Measurements from ENCODE around the gene UBTF. TPM values are rescaled to one million over a fixed set of nuclear protein-coding genes. Genes with fewer than 3 reads are reported as not detected.

Gene UBTF
- total and polyA plus RNA-seq, 2 donors (not counting 3 experiments of a cell fraction or from before 2014, with no cell fraction given), result 14.7 to 84.7 TPM

- ChIA-PET CTCF (interaction anchor here (0.6 to 2.5 kb wide), 7 partner anchors 9 to 240 kb away, joined by 3 to 17 read pairs (median 3); no protein-coding TSS in a partner anchor), POLR2A (no interaction called here)
- Histone ChIP-seq H4K20me1 (replicated peaks; ENCODE audit: control insufficient read depth, extremely low read depth, insufficient read depth, low read length) (no peaks in the 10 kb centered on the region), H3K9ac (replicated peaks; ENCODE audit: extremely low read depth, insufficient read depth, low read length) (no peak overlapping the region), H3K4me3 (replicated peaks in 1 of 3; ENCODE audit: insufficient read depth in 1 of 3, low read depth in 1 of 3, low read length in 3 of 3) (no peak overlapping the region), H3K79me2 (ENCODE audit: control insufficient read depth, insufficient read depth, low read length) (peaks cover 39% of the 10 kb centered on the region), H2AFZ (ENCODE audit: low read depth, low read length) (no peak overlapping the region), H3K27me3 (ENCODE audit: control insufficient read depth in 2 of 2, insufficient read depth in 2 of 2, low read length in 2 of 2) (no peaks in the 10 kb centered on the region), H3K9me1 (replicated peaks; ENCODE audit: control insufficient read depth, extremely low read depth, insufficient read depth, low read length) (no peaks in the 10 kb centered on the region), H3K36me3 (ENCODE audit: control insufficient read depth in 2 of 2, extremely low read depth in 1 of 2, insufficient read depth in 2 of 2, low read length in 2 of 2) (peaks cover 7% of the 10 kb centered on the region in 2 experiments), H3K4me1 (ENCODE audit: control insufficient read depth, extremely low read depth, insufficient read depth, low read length) (peaks cover 13% of the 10 kb centered on the region), H3K27ac (ENCODE audit: insufficient read depth, low read depth, low read length) (no peak overlapping the region), H3K9me3 (replicated peaks; ENCODE audit: control insufficient read depth, insufficient read depth, low read length) (no peaks in the 10 kb centered on the region), H3K4me2 (ENCODE audit: insufficient read depth, low read length) (no peak overlapping the region)
- FAIRE-seq (no peak), DNase-seq (ENCODE audit: low read depth, low spot score) (no peak)
- TF ChIP-seq EZH2 (IDR thresholded peaks at IDR 0.05; ENCODE audit: borderline replicate concordance, low read depth, low read length, severe bottlenecking) (no peak), CTCF (IDR thresholded peaks at IDR 0.05; ENCODE audit: extremely low read depth in 1 of 2, insufficient read depth in 1 of 2, low read depth in 1 of 2, low read length in 2 of 2) (no peak), POLR2A (IDR thresholded peaks at IDR 0.05; ENCODE audit: low read depth, low read length) (no peak), GATA2 (IDR thresholded peaks at IDR 0.05; ENCODE audit: insufficient read depth, insufficient read length, low read depth, low read length) (no peak), JUN (IDR thresholded peaks at IDR 0.05; ENCODE audit: borderline replicate concordance, insufficient read depth, insufficient read length, low read depth) (no peak), POLR2AphosphoS5 (IDR thresholded peaks at IDR 0.05; ENCODE audit: insufficient read depth, low read depth, low read length) (no peak), MYC (IDR thresholded peaks at IDR 0.05; ENCODE audit: low read depth, low read length) (no peak), FOS (IDR thresholded peaks at IDR 0.05; ENCODE audit: borderline replicate concordance, insufficient read depth, low read length) (no peak), MAX (IDR thresholded peaks at IDR 0.05; ENCODE audit: insufficient read depth, insufficient read length) (no peak)
- dilution Hi-C loops (cut with MboI; ENCODE audit: extremely low pct_ligation_motif_present, low sequenced_read_pairs), result no loop called here
- BruUV-seq (replicated peaks), result no TSS peak
- intact Hi-C loops (cut with micrococcal nuclease), result no loop called here
These were observed 35.2 kb downstream of the UBTF start for GRCh38 chr17:44184212-44184810.
